ENCODE measurements around the gene HTR1D.

Gene HTR1D

GRCh38 chr1:23247276-23247675 is 30.0 kb upstream of the HTR1D start:
- Histone ChIP-seq H3K9me2 (replicated peaks; ENCODE audit: low read depth, low read length) (no peaks in the 10 kb centered on the region), H3K36me3 (ENCODE audit: insufficient read depth, low read length) (no peaks in the 10 kb centered on the region), H3K79me2 (ENCODE audit: insufficient read depth, low read length) (no peaks in the 10 kb centered on the region), H3K9ac (ENCODE audit: low read depth, low read length, poor library complexity, severe bottlenecking) (no peak overlapping the region), H3K4me2 (ENCODE audit: low read depth, low read length, poor library complexity, severe bottlenecking) (no peak overlapping the region), H3K27me3 (ENCODE audit: insufficient read depth, low read length, poor library complexity, severe bottlenecking) (no peaks in the 10 kb centered on the region), H2AFZ (ENCODE audit: low read length) (no peak overlapping the region), H3K4me1 (ENCODE audit: insufficient read depth, low read length, poor library complexity, severe bottlenecking) (no peaks in the 10 kb centered on the region), H4K20me1 (ENCODE audit: insufficient read depth, low read length, poor library complexity, severe bottlenecking) (no peaks in the 10 kb centered on the region), H3F3A (ENCODE audit: low read depth) (no peaks in the 10 kb centered on the region), H3K4me3 (ENCODE audit: low read length, poor library complexity, severe bottlenecking) (no peak overlapping the region), H3K9me3 (ENCODE audit: insufficient read depth, low read depth, low read length) (no peaks in the 10 kb centered on the region)
- TF ChIP-seq CTCF (conservative IDR thresholded peaks at IDR 0.05; ENCODE audit: low read length): no peak
- TF ChIP-seq EZH2phosphoT487 (IDR thresholded peaks at IDR 0.05; ENCODE audit: borderline replicate concordance): no peak

DNA sequence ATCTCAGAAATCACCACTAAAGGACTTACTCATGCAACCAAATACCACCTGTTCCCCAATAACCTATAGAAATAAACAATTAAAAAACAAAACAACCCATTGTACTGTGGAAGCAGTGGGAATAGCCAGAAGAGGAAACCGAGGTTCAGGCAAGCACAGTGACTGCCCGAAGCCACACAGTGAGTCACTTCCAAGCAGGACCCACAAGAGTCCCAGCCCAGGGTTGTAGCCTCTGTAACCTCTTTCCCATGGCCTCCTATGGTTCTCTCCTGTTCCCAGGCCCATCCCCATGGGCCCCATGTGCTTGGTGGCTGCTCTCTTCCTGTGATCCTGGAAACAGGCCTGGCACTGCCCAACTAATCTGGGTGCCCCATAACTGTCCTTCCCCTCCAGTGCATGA is 29.0 kb upstream of the HTR1D start:
- Histone ChIP-seq H3K9me3 (ENCODE audit: insufficient read depth, low read depth, low read length) (no peaks in the 10 kb centered on the region), H3F3A (ENCODE audit: low read depth) (no peaks in the 10 kb centered on the region), H3K4me1 (ENCODE audit: insufficient read depth, low read length, poor library complexity, severe bottlenecking) (no peaks in the 10 kb centered on the region), H3K4me3 (ENCODE audit: low read length, poor library complexity, severe bottlenecking) (no peak overlapping the region), H3K79me2 (ENCODE audit: insufficient read depth, low read length) (no peaks in the 10 kb centered on the region), H3K9ac (ENCODE audit: low read depth, low read length, poor library complexity, severe bottlenecking) (no peak overlapping the region), H3K9me2 (replicated peaks; ENCODE audit: low read depth, low read length) (no peaks in the 10 kb centered on the region), H4K20me1 (ENCODE audit: insufficient read depth, low read length, poor library complexity, severe bottlenecking) (no peaks in the 10 kb centered on the region), H3K36me3 (ENCODE audit: insufficient read depth, low read length) (no peaks in the 10 kb centered on the region), H3K4me2 (ENCODE audit: low read depth, low read length, poor library complexity, severe bottlenecking) (no peak overlapping the region), H2AFZ (ENCODE audit: low read length) (no peak overlapping the region), H3K27me3 (ENCODE audit: insufficient read depth, low read length, poor library complexity, severe bottlenecking) (no peaks in the 10 kb centered on the region)
- TF ChIP-seq CTCF (conservative IDR thresholded peaks at IDR 0.05; ENCODE audit: low read length): no peak
- TF ChIP-seq EZH2phosphoT487 (IDR thresholded peaks at IDR 0.05; ENCODE audit: borderline replicate concordance): no peak

DNA sequence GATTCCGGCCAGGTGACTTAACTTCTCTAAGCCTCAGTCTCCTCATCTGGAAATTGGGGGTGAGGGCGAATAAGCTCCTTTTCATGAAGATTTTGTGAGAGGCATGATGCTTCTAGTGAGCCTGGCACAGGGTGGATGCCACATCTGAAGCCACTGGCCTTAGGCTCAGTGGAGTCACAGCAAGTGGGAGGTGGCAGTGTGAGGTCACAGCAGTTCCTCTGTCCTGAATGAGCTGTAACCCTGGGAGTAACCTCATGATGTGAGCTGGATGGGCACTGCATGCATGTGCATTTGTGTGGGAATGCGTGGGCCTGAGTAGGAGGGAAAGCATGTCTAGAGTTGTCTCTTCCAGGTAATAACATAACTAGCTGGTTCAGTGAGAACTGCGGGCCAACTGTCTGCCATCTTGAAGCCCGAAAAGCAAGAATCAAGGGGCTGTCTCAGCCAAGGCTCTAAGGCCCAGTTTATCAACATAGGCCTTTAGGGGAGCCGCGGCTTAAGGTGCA is 27.0 kb upstream of the HTR1D start:
- Histone ChIP-seq H3K4me2 (ENCODE audit: low read depth, low read length, poor library complexity, severe bottlenecking) (no peak overlapping the region), H4K20me1 (ENCODE audit: insufficient read depth, low read length, poor library complexity, severe bottlenecking) (no peaks in the 10 kb centered on the region), H3K27me3 (ENCODE audit: insufficient read depth, low read length, poor library complexity, severe bottlenecking) (no peaks in the 10 kb centered on the region), H3K4me3 (ENCODE audit: low read length, poor library complexity, severe bottlenecking) (no peak overlapping the region), H3K36me3 (ENCODE audit: insufficient read depth, low read length) (no peaks in the 10 kb centered on the region), H3K9me3 (ENCODE audit: insufficient read depth, low read depth, low read length) (no peaks in the 10 kb centered on the region), H3K9ac (ENCODE audit: low read depth, low read length, poor library complexity, severe bottlenecking) (no peak overlapping the region), H3K79me2 (ENCODE audit: insufficient read depth, low read length) (no peaks in the 10 kb centered on the region), H2AFZ (ENCODE audit: low read length) (no peak overlapping the region), H3F3A (ENCODE audit: low read depth) (no peaks in the 10 kb centered on the region), H3K9me2 (replicated peaks; ENCODE audit: low read depth, low read length) (no peaks in the 10 kb centered on the region), H3K4me1 (ENCODE audit: insufficient read depth, low read length, poor library complexity, severe bottlenecking) (no peaks in the 10 kb centered on the region)
- TF ChIP-seq EZH2phosphoT487 (IDR thresholded peaks at IDR 0.05; ENCODE audit: borderline replicate concordance) (no peak), CTCF (conservative IDR thresholded peaks at IDR 0.05; ENCODE audit: low read length) (no peak)

Data from Loucy (cell line).